Ramos (cell line): ENCODE results near the gene TMEM270.
"Not testable (repeated sequence)": the region's sequence is repeated elsewhere in the genome, so short reads cannot be mapped to it uniquely, and the experiment has no call there.

Experiments used
- in situ Hi-C: fragments of 300-500 bp; cut with MboI; formaldehyde crosslinking; loops from one replicate; pipeline ENCODE4 v1.14.3; 2022; ENCODE audit warnings: low sequenced_read_pairs; ENCODE audit not compliant: unreplicated experiment

TMEM270 gene, protein sequence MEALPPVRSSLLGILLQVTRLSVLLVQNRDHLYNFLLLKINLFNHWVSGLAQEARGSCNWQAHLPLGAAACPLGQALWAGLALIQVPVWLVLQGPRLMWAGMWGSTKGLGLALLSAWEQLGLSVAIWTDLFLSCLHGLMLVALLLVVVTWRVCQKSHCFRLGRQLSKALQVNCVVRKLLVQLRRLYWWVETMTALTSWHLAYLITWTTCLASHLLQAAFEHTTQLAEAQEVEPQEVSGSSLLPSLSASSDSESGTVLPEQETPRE

DNA sequence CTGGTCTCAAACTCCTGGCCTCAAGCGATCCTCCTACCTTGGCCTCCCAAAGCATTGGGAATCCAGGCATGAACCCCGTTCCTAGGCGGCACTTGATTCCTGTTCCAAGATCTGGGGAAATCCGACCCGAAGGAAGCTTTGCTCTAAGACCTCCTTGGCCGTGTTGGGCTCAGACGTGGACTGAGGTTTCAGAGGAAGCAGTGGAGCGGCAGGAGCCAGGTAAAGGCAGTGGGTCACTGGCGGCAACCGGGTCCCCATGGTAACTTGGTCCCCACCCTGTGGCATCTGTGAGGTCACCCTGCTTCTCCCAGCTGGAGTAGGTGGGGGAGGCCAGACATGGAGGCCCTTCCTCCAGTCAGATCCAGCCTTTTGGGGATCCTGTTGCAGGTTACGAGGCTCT, at the start of gene TMEM270:
Gene TMEM270 (plus strand): TSS at position 301 of the 400 bp plus-strand sequence. CDS start 36 bp downstream, at position 337.
- in situ Hi-C loops, result no loop called here

DNA sequence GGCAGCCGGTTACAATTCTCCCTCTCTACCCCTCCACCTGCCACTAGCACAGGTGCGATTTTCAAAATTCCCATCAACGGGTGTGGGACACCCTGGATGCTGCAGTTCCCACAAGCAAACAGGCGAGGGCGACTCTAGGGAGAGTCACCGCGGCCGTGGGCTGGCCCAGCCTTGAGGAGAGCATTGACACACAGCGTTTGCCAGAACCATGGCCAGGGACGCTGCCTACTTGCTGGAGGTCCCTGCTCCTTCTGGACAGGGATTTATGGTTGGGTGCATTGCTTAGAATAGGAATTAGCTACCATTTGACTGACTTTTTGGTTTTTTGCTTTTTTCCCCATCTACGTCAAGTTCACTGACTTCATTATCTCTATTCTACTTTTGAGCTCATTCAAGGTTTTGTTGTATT, 49.2 kb upstream of the TMEM270 start:
- in situ Hi-C loops, result no loop called here

DNA sequence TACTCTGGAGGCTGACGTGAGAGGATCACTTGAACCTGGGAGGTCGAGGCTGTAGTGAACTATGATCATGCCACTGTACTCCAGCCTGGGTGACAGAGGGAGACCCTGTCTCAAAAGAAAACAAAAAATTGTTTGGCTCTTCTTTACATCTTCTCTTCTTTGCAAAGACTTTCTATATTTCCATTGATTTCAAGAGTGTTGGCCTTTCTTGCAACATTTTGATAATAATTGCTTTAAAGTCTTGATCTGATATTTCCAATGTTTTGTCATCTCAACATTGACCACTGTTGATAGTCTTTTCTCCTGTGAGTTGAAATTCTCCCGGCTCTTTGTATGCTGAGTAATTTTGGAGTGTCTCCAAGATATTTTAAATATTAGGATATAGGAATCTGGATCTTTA, 48.0 kb upstream of the TMEM270 start:
- in situ Hi-C loops, result no loop called here

DNA sequence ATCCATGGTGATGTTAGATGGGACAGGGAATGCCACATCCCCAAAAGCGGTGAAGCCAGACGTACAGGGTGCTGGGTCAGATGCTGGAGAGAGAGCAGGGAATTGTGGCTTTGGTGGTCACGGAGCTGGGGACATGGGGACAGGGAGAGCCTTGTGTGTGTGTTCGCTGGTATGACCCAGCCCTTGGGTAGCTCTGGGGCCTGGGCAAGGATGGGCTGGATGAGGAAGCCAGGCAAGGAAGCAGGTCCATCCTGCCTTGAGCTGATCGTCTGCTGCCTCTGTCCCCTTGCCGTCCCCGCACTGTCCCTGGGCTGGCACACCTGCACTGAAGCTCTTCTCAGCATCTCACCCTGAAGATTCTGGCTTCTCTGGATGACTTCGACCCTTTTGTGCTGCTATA, 45.5 kb upstream of the TMEM270 start:
- in situ Hi-C loops, result no loop called here

DNA sequence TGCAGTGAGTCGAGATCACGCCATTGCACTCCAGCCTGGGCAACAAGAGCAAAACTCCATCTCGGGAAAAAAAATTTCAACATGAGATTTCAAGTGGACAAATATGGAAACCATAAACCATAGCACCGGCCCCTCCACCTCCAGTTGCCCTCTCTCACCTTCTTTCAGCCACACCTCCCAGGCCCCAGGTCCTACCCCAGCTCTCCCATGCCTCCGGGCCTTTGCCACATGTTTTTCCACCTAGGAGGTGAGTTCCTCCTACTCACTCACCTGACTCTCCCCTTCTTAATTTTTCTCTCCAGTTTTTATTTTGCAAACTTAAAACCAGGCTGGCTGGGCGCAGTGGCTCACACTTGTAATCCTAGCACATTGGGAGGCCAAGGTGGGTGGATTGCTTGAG, 43.8 kb upstream of the TMEM270 start:
- in situ Hi-C loops, result no loop called here

DNA sequence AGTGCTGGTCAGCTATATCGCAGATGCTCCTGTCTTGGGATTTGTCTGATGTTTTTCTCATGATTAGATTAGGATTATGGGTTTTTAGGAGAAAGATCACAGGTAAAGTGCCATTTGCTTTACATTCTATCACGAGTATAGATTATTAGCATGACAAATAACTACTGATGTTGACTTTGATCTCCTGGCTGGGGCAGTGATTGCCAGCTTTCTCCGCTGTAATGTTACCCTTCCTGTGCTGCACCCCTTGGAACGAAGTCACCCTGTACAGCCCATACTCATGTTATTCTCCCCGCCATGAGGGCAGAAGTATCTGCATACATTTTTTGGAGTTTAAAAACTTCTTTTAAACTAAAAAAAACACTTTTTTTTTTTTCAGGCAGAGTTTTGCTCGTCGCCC, 40.9 kb upstream of the TMEM270 start:
- in situ Hi-C loops, result no loop called here

DNA sequence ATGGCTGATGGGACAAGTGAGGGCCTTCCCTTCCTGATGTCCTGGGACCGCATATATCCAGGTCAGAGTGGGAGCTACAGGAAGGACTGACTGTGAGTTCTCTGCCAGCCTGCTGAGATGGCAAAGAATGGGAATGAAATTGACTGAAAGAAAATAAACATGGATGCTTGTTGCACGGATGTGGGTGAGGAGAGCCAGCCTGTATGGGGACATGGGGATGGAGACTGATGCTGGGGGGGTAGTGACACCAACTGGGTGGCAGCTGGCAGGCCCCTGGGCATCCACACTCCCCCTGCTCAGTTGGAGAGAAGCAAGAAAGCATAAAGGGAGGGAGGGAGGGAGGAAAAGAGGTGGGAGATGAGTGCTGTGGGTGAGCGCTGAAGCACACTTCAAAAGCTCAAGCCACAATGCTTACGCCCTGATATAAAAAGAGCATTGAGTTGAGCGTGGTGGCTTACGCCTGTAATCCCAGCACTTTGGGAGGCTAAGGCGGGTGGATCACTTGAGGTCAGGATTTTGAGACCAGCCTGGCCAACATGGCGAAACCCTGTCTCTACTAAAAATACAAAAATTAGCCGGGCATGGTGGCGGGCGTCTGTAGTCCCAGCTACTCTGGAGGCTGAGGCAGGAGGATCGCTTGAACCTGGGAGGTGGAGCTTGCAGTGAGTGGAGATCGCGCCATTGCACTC, 39.2 kb upstream of the TMEM270 start:
- in situ Hi-C loops, result not testable (repeated sequence)

DNA sequence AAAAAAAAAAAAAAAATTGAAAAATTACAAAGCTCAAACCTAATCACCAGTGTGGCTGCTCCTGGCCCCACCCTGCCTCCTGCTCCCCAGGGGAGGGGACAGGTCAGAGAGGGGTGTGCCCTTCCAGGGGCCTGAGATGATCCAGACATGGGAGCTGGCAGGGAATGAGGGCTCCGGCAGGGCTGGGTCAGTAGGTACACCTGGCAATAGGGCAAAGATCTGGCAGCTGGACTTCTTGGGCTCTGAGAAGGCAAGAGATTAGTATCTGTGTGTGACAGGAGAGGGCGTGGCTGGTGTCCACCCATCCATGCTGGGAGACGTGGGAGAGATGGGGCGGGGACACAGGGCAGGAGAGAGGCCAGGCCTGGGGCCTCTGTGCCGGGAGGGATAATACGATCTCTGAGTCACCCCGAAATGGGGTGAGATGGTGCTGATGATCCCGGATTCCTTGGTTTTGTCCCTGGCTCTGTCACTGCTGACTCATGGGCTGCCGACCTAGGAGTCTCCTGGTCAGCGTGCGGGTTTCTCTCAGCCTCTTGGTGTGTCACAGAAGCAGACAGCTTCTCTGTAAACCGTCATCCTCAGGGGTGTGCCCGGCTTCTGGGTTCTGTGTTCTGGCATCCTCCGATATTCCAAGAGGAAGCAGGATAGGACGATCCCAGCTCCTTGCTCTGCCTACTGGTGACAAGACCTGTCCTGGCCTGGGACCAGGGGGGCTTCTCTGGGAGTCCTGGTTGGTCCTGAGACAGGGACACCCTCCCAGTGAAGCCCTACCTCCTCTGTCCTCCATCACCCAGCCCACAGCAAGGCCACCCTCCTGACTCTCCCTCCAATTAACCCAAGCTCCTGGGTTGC, 38.4 kb upstream of the TMEM270 start:
- in situ Hi-C loops, result no loop called here

DNA sequence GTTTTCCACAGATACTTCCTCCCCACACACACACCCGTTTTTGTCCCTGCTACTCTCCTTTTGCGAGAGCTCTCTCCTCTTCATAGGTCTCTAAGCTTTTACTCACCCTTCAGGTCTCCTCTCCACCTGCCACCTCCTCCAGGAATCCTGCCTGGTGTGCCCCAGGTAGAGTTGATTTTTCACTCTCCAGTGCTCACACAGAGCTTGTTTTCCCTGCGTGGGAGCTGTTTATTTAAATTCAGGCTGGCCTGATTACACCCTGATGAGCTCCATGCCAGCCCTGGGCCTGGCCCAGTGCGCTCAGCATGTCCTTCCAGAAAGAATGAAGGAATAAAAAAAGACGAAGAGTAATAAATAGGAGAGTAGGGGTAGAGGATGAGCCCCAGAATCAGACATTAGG, 37.7 kb upstream of the TMEM270 start:
- in situ Hi-C loops, result no loop called here

DNA sequence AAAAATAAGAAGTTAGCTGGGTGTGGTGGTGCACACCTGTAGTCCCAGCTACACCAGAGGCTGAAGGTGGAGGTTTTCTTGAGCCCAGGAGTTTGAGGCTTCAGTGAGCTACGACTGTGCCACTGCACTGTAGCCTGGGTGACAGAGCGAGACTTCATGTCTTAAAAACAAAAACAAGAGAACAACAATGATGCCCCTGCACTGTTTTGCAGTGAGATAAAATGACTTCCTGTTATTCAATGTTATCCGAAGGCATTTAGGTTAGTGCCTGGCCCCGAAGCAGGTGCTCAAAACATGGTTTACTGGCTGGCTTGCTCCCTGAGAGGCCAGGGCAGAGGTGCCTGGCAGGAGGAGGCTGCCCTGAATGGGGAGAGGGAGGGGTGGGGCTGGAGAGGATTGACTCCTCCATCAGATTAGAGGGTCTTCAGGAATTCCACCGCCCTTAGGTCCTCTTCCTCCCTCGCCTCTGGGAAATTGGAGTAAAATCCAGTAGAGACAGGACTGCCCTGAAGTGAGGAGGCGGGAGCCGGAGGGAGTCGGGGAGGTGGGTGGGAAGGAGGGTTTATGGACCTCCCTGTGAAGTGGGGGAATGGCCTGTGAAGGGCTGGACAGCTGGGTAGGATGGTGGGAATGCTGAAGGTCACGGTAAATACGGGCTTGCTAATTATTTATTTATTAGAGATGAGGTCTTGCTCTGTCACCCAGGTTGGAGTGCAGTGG, 36.9 kb upstream of the TMEM270 start:
- in situ Hi-C loops, result no loop called here

DNA sequence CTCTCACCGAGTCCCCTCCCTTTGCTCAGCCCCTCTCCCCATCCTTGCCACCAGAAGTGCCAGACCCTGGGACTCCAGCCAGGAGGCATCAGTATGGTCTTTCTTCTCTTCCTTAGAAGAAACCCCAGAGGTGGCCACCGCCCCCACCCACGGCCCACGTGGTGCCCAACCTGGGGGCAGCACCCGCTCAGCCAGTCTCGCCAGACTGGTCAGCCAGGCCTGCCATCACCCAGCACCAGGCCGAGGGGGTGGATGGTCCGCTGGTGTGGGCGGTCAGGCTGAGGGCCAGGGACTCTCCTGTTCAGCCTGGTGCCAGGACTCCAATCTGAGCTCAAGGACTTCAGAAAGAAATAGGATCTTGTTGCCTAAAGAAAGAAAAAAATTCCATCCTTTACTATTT, 36.0 kb upstream of the TMEM270 start:
- in situ Hi-C loops, result no loop called here

DNA sequence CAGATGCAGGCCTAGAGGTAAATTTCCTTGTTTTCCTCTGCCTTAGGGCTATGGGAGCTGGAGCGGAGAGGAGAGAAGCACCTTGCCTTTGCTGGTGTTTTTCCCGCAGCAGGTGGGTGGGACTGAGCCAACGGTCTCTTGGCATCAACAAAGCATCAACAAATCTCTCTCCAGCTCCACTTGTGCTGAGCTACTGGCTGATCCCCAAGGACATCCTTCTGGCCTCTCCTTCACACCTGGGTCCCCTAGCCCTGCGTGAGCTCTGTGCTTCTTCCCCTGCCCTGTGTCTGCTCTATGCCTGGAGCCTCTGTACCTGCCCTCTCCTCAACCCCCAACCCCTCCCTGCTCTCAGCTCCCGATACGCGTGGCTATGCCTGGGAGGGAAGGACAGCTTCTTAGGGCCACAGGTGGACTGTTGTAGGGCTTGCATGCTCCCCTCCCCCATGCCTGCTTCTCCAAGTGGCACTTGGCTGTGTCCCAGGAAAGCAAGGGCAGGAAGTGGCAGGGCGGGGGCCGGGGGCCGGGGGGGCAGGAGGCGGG, 33.3 kb upstream of the TMEM270 start:
- in situ Hi-C loops, result no loop called here

DNA sequence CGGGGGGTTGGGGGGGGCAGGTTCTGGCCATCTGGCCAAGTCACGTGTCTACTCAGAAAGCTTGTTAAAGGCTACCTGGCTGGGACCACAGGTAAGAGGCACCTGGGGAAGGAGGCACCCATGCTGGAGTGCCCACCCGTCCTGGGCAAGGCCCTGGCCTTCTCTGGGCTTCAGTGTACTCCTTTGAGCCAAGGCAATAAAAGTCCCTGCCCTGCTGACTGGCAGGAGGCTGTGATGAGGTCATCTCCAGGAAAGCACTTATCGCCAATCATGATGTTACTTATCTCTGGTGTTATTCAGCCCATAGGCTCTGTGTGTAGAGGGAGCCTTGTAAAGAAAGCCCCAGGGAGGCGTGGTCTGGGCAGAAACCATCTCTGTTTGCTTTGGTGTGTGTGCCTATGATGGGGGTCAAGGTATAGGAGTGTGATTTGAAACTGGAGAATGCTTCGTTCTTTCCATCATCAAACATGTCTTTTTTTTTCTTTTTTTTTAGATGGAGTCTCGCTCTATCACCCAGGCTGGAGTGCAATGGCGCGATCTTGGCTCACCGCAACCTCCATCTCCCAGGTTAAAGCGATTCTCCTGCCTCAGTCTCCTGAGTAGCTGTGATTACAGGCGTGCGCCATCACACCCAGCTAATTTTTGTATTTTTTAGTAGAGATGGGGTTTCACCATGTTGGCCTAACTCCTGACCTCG, 32.7 kb upstream of the TMEM270 start:
- in situ Hi-C loops, result no loop called here

DNA sequence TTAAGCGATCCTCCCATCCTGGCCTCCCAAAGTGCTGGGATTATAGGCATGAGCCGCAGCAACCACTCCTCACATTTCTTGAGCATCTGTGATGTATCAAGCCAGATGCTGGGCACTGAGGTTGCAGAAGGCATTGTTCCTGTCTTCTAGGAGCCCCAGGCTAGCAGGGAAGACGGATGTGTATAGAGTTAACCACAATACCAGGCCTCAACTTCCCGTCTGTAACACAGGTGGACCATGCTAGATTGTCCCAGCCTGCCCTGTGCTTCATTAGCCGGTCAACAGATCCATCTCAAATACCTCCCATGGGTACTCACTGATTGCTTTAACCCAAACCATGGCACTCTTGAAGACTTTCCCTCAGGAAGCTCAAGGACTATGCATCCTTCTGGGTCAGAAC, 32.0 kb upstream of the TMEM270 start:
- in situ Hi-C loops, result no loop called here

DNA sequence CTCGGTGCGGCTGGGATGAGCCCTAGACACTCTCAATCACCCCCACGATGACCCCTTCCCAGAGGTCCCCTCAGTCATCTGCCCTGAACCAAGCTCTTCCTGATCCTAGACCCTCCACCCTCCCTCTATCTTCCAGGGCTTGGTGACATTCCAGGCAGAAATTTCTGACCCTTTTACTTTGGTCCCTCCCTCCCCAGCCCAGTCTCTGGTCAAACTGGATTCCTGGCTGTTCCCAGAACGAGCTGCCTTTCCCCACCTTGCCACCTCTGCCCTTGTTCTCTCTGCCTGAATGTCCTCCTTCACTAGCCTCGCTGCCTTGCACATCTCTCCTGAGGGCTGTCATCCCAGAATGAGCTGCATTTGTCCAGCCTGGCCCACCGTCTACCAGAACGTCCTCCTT, 31.5 kb upstream of the TMEM270 start:
- in situ Hi-C loops, result no loop called here

DNA sequence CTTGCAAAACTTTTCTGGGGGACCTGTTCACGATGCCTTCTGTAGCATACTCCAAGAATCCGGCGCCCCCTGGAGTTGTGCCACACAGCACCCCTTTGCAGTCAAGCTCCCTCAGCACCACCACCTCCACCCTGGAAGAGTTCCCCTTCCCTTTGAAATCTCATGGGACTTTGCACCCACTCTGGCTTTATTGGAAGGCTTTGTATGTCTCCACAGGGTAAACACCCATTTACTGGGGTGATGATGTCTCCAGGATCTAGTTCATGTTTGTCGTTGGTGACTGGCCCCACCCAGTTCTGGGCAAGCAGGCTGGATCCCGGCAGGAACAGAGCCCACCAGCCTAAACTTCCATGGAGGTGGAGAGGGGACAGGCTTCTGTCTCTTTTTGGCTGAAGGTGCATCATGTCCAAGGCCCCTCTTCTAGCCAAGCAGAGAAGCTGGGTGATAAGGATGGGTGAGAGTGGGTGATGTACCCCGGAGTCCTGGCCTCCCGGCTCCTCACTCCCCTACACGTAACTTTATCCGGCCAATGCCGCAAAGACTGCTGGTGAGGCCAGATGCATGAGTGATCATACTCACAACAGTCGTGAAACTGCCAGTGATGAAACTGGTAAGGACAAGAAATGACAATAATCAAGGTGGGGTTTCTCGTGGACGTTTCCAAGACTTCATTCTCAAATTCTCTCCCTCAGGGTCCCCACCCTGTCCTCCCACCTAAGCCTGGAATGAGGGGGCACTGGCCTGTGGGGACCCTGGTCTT, 30.9 kb upstream of the TMEM270 start:
- in situ Hi-C loops, result no loop called here

DNA sequence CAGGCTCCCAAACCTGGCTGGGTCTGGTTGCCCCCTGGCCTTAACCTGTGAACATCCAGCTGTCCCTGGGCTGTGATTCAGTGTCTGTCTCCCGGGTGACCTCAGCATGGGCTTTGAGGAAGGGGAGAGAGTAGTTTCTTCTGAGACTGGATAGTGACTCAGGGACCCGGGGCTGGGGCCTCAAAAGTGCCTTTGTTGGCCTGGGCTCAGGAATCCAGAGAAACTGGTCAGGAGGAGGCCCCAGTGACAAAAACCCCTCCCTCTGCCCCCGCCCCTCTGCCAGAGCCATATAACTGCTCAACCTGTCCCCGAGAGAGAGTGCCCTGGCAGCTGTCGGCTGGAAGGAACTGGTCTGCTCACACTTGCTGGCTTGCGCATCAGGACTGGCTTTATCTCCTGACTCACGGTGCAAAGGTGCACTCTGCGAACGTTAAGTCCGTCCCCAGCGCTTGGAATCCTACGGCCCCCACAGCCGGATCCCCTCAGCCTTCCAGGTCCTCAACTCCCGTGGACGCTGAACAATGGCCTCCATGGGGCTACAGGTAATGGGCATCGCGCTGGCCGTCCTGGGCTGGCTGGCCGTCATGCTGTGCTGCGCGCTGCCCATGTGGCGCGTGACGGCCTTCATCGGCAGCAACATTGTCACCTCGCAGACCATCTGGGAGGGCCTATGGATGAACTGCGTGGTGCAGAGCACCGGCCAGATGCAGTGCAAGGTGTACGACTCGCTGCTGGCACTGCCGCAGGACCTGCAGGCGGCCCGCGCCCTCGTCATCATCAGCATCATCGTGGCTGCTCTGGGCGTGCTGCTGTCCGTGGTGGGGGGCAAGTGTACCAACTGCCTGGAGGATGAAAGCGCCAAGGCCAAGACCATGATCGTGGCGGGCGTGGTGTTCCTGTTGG, 30.0 kb upstream of the TMEM270 start, which contains the start of gene CLDN4:
Gene CLDN4 (plus strand): TSS at position 316 of the 903 bp plus-strand sequence. CDS start 206 bp downstream, at position 522.
- in situ Hi-C loops, result no loop called here

DNA sequence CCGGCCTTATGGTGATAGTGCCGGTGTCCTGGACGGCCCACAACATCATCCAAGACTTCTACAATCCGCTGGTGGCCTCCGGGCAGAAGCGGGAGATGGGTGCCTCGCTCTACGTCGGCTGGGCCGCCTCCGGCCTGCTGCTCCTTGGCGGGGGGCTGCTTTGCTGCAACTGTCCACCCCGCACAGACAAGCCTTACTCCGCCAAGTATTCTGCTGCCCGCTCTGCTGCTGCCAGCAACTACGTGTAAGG, 29.4 kb upstream of the TMEM270 start:
- in situ Hi-C loops, result no loop called here
